Smooth muscle cell (in vitro differentiated cells): ENCODE data around the gene VSTM2L. TPM values are rescaled to one million over a fixed set of nuclear protein-coding genes. Genes with fewer than 3 reads are reported as not detected.

Experiments used
- DNase-seq: peaks from one replicate; lab custom pipeline; 2025; ENCODE audit not compliant: unreplicated experiment; lab: John Stamatoyannopoulos, UW
- H2AFZ ChIP-seq: fragments of 200-600 bp; sonication (generic); 2 replicates; pipeline ENCODE4 v1.6.0; 2016; ENCODE audit warnings: antibody characterized with exemption, low read depth, mild to moderate bottlenecking
- H3F3A ChIP-seq: fragments of 200-600 bp; sonication (generic); 2 replicates; pipeline ENCODE4 v1.6.0; 2017; ENCODE audit warnings: antibody characterized with exemption, low read depth
- H3K27ac ChIP-seq: fragments of 200-600 bp; sonication (generic); 2 replicates; pipeline ENCODE4 v1.5.1; 2016; ENCODE audit warnings: low read depth, mild to moderate bottlenecking
- H3K27me3 ChIP-seq: fragments of 200-600 bp; sonication (generic); 2 replicates; pipeline ENCODE4 v1.6.1; 2016; ENCODE audit warnings: low read depth, mild to moderate bottlenecking
- H3K36me3 ChIP-seq: fragments of 200-600 bp; sonication (generic); 2 replicates; pipeline ENCODE4 v1.5.1; 2016; ENCODE audit warnings: low read depth
- H3K4me1 ChIP-seq: fragments of 200-600 bp; sonication (generic); 2 replicates; pipeline ENCODE4 v1.5.1; 2016; ENCODE audit warnings: low read depth
- H3K4me2 ChIP-seq: fragments of 200-600 bp; sonication (generic); 2 replicates; pipeline ENCODE4 v1.6.0; 2016; ENCODE audit warnings: mild to moderate bottlenecking
- H3K4me3 ChIP-seq: fragments of 200-600 bp; sonication (generic); 2 replicates; pipeline ENCODE4 v1.5.1; 2016; ENCODE audit warnings: mild to moderate bottlenecking
- H3K79me2 ChIP-seq: fragments of 200-600 bp; sonication (generic); 2 replicates; pipeline ENCODE4 v1.6.0; 2016; ENCODE audit warnings: low read depth, mild to moderate bottlenecking
- H3K9ac ChIP-seq: fragments of 200-600 bp; sonication (generic); 2 replicates; pipeline ENCODE4 v1.6.0; 2016; ENCODE audit warnings: low read depth
- H3K9me3 ChIP-seq: fragments of 200-600 bp; sonication (generic); replicated peaks from 2 replicates; pipeline ENCODE4 v1.5.1; 2016; ENCODE audit warnings: low read depth
- H4K20me1 ChIP-seq: fragments of 200-600 bp; sonication (generic); 2 replicates; pipeline ENCODE4 v1.6.0; 2016; ENCODE audit warnings: low read depth
- WGBS: methylation state at CpG from one replicate; pipeline ENCODE4 v1.1.7; 2016; ENCODE audit warnings: low lambda C conversion rate; 5-methylcytosine and 5-hydroxymethylcytosine counted together
- polyA plus RNA-seq: library from polyadenylated mRNA; unstranded; fragments of >200 nt; fragmentation: Nextera tagmentation; extraction: Ambion mirVana; gene quantifications from 2 replicates; pipeline ENCODE4 v1.2.1, GENCODE V29; 2016
- total RNA-seq: library from RNA; depleted of rRNA; stranded (reverse); fragments of >200 nt; gene quantifications from 2 replicates; pipeline ENCODE4 v1.2.3, GENCODE V29; 2014
- TF ChIP-seq, protein P1 (sequence below): fragments of 200-600 bp; sonication (generic); IDR thresholded peaks from 2 replicates; pipeline ENCODE4 v1.5.1; 2017; ENCODE audit warnings: borderline replicate concordance, mild to moderate bottlenecking, antibody characterized with exemption; ENCODE audit not compliant: insufficient read depth, poor library complexity, severe bottlenecking

VSTM2L gene
- total and polyA plus RNA-seq, 2 experiments from 2014 or later = 0.56 to 1.9 TPM

- no peak overlapping the region for H2AFZ ChIP-seq
- H4K20me1 ChIP-seq = no peaks in the 10 kb centered on the region
- no peak overlapping the region for H3K9ac ChIP-seq
- no peaks in the 10 kb centered on the region for H3F3A ChIP-seq
- no peak for DNase-seq
- no peaks in the 10 kb centered on the region for H3K79me2 ChIP-seq
- no peak overlapping the region for H3K27ac ChIP-seq
- no peak overlapping the region for H3K4me3 ChIP-seq
- no peaks in the 10 kb centered on the region for H3K36me3 ChIP-seq
- no peaks in the 10 kb centered on the region for H3K9me3 ChIP-seq
- WGBS = 85% methylated on average over 31 of the region's 32 CpGs
- no peaks in the 10 kb centered on the region for H3K27me3 ChIP-seq
- no peaks in the 10 kb centered on the region for H3K4me1 ChIP-seq
- no peak overlapping the region for H3K4me2 ChIP-seq
- TF ChIP-seq, protein P1, sequence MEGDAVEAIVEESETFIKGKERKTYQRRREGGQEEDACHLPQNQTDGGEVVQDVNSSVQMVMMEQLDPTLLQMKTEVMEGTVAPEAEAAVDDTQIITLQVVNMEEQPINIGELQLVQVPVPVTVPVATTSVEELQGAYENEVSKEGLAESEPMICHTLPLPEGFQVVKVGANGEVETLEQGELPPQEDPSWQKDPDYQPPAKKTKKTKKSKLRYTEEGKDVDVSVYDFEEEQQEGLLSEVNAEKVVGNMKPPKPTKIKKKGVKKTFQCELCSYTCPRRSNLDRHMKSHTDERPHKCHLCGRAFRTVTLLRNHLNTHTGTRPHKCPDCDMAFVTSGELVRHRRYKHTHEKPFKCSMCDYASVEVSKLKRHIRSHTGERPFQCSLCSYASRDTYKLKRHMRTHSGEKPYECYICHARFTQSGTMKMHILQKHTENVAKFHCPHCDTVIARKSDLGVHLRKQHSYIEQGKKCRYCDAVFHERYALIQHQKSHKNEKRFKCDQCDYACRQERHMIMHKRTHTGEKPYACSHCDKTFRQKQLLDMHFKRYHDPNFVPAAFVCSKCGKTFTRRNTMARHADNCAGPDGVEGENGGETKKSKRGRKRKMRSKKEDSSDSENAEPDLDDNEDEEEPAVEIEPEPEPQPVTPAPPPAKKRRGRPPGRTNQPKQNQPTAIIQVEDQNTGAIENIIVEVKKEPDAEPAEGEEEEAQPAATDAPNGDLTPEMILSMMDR = no peak
These were observed 17.1 kb upstream of the VSTM2L start for GRCh38 chr20:37885593-37886503.

DNA sequence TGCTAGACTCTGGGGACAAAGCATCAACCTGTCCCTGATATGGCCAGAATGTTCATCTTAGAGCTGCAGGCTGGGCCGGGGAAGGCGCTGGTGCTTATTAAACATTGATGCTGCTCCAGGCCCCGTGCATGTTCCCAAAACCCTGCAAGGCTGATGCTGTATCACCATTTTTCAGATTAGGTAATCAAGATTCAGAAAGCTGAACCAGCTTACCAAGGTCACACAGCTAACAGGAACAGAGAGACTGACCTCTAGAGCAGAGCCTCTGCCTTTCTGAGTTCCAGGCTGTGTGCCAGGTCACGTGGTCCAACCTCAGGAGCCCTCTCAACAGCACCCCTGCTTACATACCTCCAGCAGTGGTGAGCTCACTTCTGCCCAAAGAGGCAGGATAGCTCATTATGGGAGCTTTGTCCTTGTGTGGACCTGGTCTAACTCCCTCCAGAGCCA lies 16.1 kb upstream of the VSTM2L start:
- Histone ChIP-seq H3K4me2 (no peak overlapping the region), H3F3A (no peaks in the 10 kb centered on the region), H3K27me3 (no peaks in the 10 kb centered on the region), H3K4me3 (no peak overlapping the region), H3K4me1 (no peaks in the 10 kb centered on the region), H3K9ac (no peak overlapping the region), H3K79me2 (no peaks in the 10 kb centered on the region), H3K9me3 (no peaks in the 10 kb centered on the region), H2AFZ (no peak overlapping the region), H3K27ac (no peak overlapping the region), H3K36me3 (no peaks in the 10 kb centered on the region), H4K20me1 (no peaks in the 10 kb centered on the region)
- TF ChIP-seq, protein P1 = no peak
- no peak for DNase-seq
- WGBS = 95% methylated on average over 4 of the region's 4 CpGs

DNA sequence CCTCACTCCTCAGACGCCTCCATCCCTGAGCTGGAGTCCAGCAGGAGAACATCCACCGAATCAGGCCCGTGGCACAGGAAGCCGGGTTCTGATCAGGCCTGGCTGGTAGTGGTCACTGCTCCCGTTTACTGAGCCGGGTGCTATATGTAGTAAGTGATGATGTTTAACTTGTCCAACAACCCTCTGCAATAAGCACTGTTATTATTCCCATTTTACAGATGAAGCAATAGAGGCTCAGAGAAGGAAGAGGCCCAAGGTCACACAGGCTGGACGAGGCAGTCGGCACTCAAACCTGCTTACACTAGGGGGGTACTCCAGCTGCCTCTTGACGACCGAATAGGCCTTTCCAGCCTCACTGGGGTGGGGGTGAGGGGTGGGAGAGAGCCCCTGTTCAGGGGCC lies 14.3 kb upstream of the VSTM2L start:
- no peak for DNase-seq
- no peak overlapping the region for H3K4me3 ChIP-seq
- no peaks in the 10 kb centered on the region for H3F3A ChIP-seq
- no peak overlapping the region for H3K27ac ChIP-seq
- no peaks in the 10 kb centered on the region for H3K9me3 ChIP-seq
- H2AFZ ChIP-seq = no peak overlapping the region
- H3K9ac ChIP-seq = no peak overlapping the region
- H3K36me3 ChIP-seq = no peaks in the 10 kb centered on the region
- no peak overlapping the region for H3K4me2 ChIP-seq
- TF ChIP-seq, protein P1 = no peak
- no peaks in the 10 kb centered on the region for H3K79me2 ChIP-seq
- H3K27me3 ChIP-seq = no peaks in the 10 kb centered on the region
- H3K4me1 ChIP-seq = no peaks in the 10 kb centered on the region
- 95% methylated on average over 10 of the region's 10 CpGs for WGBS
- H4K20me1 ChIP-seq = no peaks in the 10 kb centered on the region
